HL-60 (cell line): ENCODE measurements around the gene PLEKHD1.

Source experiments
- CTCF ChIP-seq: IDR thresholded peaks from one replicate; pipeline ENCODE4 v1.5.1; 2011; ENCODE audit warnings: low read length, control low read depth, inconsistent platforms; ENCODE audit not compliant: insufficient read depth
- GABPA ChIP-seq: IDR thresholded peaks from 2 replicates; pipeline ENCODE4 v1.6.1; 2012; ENCODE audit warnings: low read depth
- POLR2AphosphoS5 ChIP-seq: IDR thresholded peaks from 2 replicates; pipeline ENCODE4 v1.6.1; 2012; ENCODE audit warnings: low read depth
- REST ChIP-seq: IDR thresholded peaks from 2 replicates; pipeline ENCODE4 v1.6.1; 2012; ENCODE audit warnings: low read depth; ENCODE audit not compliant: insufficient replicate concordance
- SPI1 ChIP-seq: IDR thresholded peaks from 2 replicates; pipeline ENCODE4 v1.6.1; 2012; ENCODE audit warnings: low read depth, mild to moderate bottlenecking, borderline replicate concordance

GRCh38 chr14:69479696-69480095 lies 4.8 kb upstream of the PLEKHD1 start:
- no peak for TF ChIP-seq CTCF
- no peak for TF ChIP-seq POLR2AphosphoS5
- TF ChIP-seq GABPA: no peak
- no peak for TF ChIP-seq REST
- no peak for TF ChIP-seq SPI1
